Activated naive CD4-positive, alpha-beta T cell treated with anti-CD3 and anti-CD28 coated beads for 36 hours (primary cell): ENCODE data around the gene ZNRF2. TPM values are rescaled to one million over a fixed set of nuclear protein-coding genes. Genes with fewer than 3 reads are reported as not detected.
"Not testable (repeated sequence)": the region's sequence is repeated elsewhere in the genome, so short reads cannot be mapped to it uniquely, and the experiment has no call there.

Source experiments
- CTCF ChIA-PET: fragments of 350-600 bp; sonication (Branson Sonifier 250); formaldehyde crosslinking; loops from one replicate; lab custom pipeline; 2021; ENCODE audit warnings: antibody characterized with exemption; lab: Charles Lee
- DNase-seq: peaks from one replicate; pipeline ENCODE4 v3.0.0-alpha.2; 2020
- H3K27ac Mint-ChIP-seq: one replicate; pipeline ENCODE4 v1.8.0; 2021; ENCODE audit warnings: mild to moderate bottlenecking, mixed read lengths
- H3K27me3 Mint-ChIP-seq: one replicate; pipeline ENCODE4 v1.8.0; 2021; ENCODE audit warnings: low read depth, mixed read lengths
- H3K36me3 Mint-ChIP-seq: one replicate; pipeline ENCODE4 v1.8.0; 2021; ENCODE audit warnings: low read depth, mixed read lengths
- H3K4me1 Mint-ChIP-seq: one replicate; pipeline ENCODE4 v1.8.0; 2021; ENCODE audit warnings: low read depth, mixed read lengths
- H3K4me3 Mint-ChIP-seq: one replicate; pipeline ENCODE4 v1.8.0; 2021; ENCODE audit warnings: mild to moderate bottlenecking, moderate library complexity, mixed read lengths
- H3K9me3 Mint-ChIP-seq: one replicate; pipeline ENCODE4 v1.8.0; 2021; ENCODE audit warnings: mixed read lengths
- intact Hi-C: fragments of 100-400 bp; cut with micrococcal nuclease; formaldehyde crosslinking; loops from one replicate; pipeline ENCODE4 v1.15.1; 2023
- total RNA-seq, 2 experiments: library from RNA; stranded (reverse); gene quantifications; one replicate each; pipeline ENCODE4 v1.2.3, GENCODE V29; 2021

The ZNRF2 gene
- total RNA-seq, 2 experiments from 2014 or later, result 10.4 to 10.5 TPM

GRCh38 chr7:30298409-30298808 is 14.0 kb downstream of the ZNRF2 start:
- intact Hi-C loops, H3K4me3 Mint-ChIP-seq, CTCF ChIA-PET, H3K9me3 Mint-ChIP-seq, H3K27me3 Mint-ChIP-seq, H3K27ac Mint-ChIP-seq, DNase-seq, H3K36me3 Mint-ChIP-seq: not testable (repeated sequence)
- H3K4me1 Mint-ChIP-seq, result peaks cover 32% of the 10 kb centered on the region

GRCh38 chr7:30301751-30302150 is 17.4 kb downstream of the ZNRF2 start:
- Mint-ChIP-seq H3K27me3 (no peaks in the 10 kb centered on the region), H3K9me3 (no peaks in the 10 kb centered on the region), H3K27ac (no peak overlapping the region), H3K36me3 (no peaks in the 10 kb centered on the region), H3K4me1 (peaks cover 41% of the 10 kb centered on the region), H3K4me3 (no peak overlapping the region)
- no peak for DNase-seq
- CTCF ChIA-PET, result no interaction called here
- intact Hi-C loops, result no loop called here

- Mint-ChIP-seq H3K27ac (no peak overlapping the region), H3K4me1 (peaks cover 38% of the 10 kb centered on the region), H3K27me3 (no peaks in the 10 kb centered on the region), H3K36me3 (no peaks in the 10 kb centered on the region), H3K4me3 (no peak overlapping the region), H3K9me3 (no peaks in the 10 kb centered on the region)
- DNase-seq, result no peak
- intact Hi-C loops, result no loop called here
- CTCF ChIA-PET, result interaction anchor here (0.8 kb wide), 1 partner anchor 50 kb away, joined by 3 read pairs; no protein-coding TSS in a partner anchor
Measured at GRCh38 chr7:30302656-30303311, 18.4 kb downstream of the ZNRF2 start.

GRCh38 chr7:30303312-30304039 is 19.1 kb downstream of the ZNRF2 start:
- no peaks in the 10 kb centered on the region for H3K36me3 Mint-ChIP-seq
- CTCF ChIA-PET, result interaction anchor here (0.8 to 1.7 kb wide), 2 partner anchors 26 to 49 kb away, joined by 3 to 6 read pairs; no protein-coding TSS in a partner anchor
- H3K27ac Mint-ChIP-seq, result no peak overlapping the region
- H3K9me3 Mint-ChIP-seq, result no peaks in the 10 kb centered on the region
- intact Hi-C loops, result no loop called here
- peaks cover 40% of the 10 kb centered on the region for H3K4me1 Mint-ChIP-seq
- no peak overlapping the region for H3K4me3 Mint-ChIP-seq
- H3K27me3 Mint-ChIP-seq, result no peaks in the 10 kb centered on the region
- DNase-seq, result no peak

GRCh38 chr7:30304177-30304884 is 19.9 kb downstream of the ZNRF2 start:
- Mint-ChIP-seq H3K36me3 (no peaks in the 10 kb centered on the region), H3K9me3 (no peaks in the 10 kb centered on the region), H3K27me3 (no peaks in the 10 kb centered on the region), H3K27ac (no peak overlapping the region), H3K4me1 (peaks cover 38% of the 10 kb centered on the region), H3K4me3 (no peak overlapping the region)
- DNase-seq, result no peak
- intact Hi-C loops, result no loop called here
- CTCF ChIA-PET, result interaction anchor here (1.2 to 1.7 kb wide), 3 partner anchors 19 to 25 kb away, joined by 3 to 6 read pairs (median 3); no protein-coding TSS in a partner anchor

- Mint-ChIP-seq H3K9me3 (no peaks in the 10 kb centered on the region), H3K27ac (no peak overlapping the region), H3K4me1 (peaks cover 50% of the 10 kb centered on the region), H3K4me3 (no peak overlapping the region), H3K27me3 (no peaks in the 10 kb centered on the region), H3K36me3 (no peaks in the 10 kb centered on the region)
- intact Hi-C loops, result no loop called here
- no peak for DNase-seq
- CTCF ChIA-PET, result no interaction called here
Measured at GRCh38 chr7:30306976-30307375, 22.6 kb downstream of the ZNRF2 start.

GRCh38 chr7:30308389-30308788 is 24.0 kb downstream of the ZNRF2 start:
- no peaks in the 10 kb centered on the region for H3K36me3 Mint-ChIP-seq
- H3K9me3 Mint-ChIP-seq, result no peaks in the 10 kb centered on the region
- CTCF ChIA-PET, result no interaction called here
- H3K27me3 Mint-ChIP-seq, result no peaks in the 10 kb centered on the region
- intact Hi-C loops, result loop anchor here (1.0 kb wide), 1 partner anchor 22 kb away; no protein-coding TSS in a partner anchor
- H3K27ac Mint-ChIP-seq, result no peak overlapping the region
- no peak overlapping the region for H3K4me3 Mint-ChIP-seq
- H3K4me1 Mint-ChIP-seq, result peaks cover 54% of the 10 kb centered on the region
- no peak for DNase-seq

- Mint-ChIP-seq H3K27ac (no peak overlapping the region), H3K36me3 (no peaks in the 10 kb centered on the region), H3K27me3 (no peaks in the 10 kb centered on the region), H3K9me3 (no peaks in the 10 kb centered on the region), H3K4me3 (no peak overlapping the region), H3K4me1 (peaks cover 50% of the 10 kb centered on the region)
- no peak for DNase-seq
- intact Hi-C loops, result loop anchor here (1.0 kb wide), 1 partner anchor 8 kb away; no protein-coding TSS in a partner anchor
- CTCF ChIA-PET, result no interaction called here
Measured at GRCh38 chr7:30309302-30309701, 24.9 kb downstream of the ZNRF2 start.

GRCh38 chr7:30309842-30310435 is 25.5 kb downstream of the ZNRF2 start:
- intact Hi-C loops, result loop anchor here (1.0 kb wide), 1 partner anchor 7 kb away; no protein-coding TSS in a partner anchor
- no peak overlapping the region for H3K4me3 Mint-ChIP-seq

GRCh38 chr7:30310674-30311362 is 26.4 kb downstream of the ZNRF2 start:
- no peak overlapping the region for H3K4me3 Mint-ChIP-seq
- CTCF ChIA-PET, result no interaction called here
- no peaks in the 10 kb centered on the region for H3K9me3 Mint-ChIP-seq
- no peak overlapping the region for H3K27ac Mint-ChIP-seq
- H3K4me1 Mint-ChIP-seq, result peaks cover 46% of the 10 kb centered on the region
- intact Hi-C loops, result no loop called here
- no peaks in the 10 kb centered on the region for H3K36me3 Mint-ChIP-seq
- no peaks in the 10 kb centered on the region for H3K27me3 Mint-ChIP-seq
- no peak for DNase-seq

More at GRCh38 chr7:30309842-30310435, 25.5 kb downstream of the ZNRF2 start:
- Mint-ChIP-seq H3K27me3 (no peaks in the 10 kb centered on the region), H3K4me1 (peaks cover 49% of the 10 kb centered on the region), H3K9me3 (no peaks in the 10 kb centered on the region), H3K27ac (no peak overlapping the region), H3K36me3 (no peaks in the 10 kb centered on the region)
- CTCF ChIA-PET, result no interaction called here
- no peak for DNase-seq

GRCh38 chr7:30312178-30312577 is 27.8 kb downstream of the ZNRF2 start:
- H3K4me3 Mint-ChIP-seq, result no peak overlapping the region
- CTCF ChIA-PET, result interaction anchor here (1.9 kb wide), 1 partner anchor 10 kb away, joined by 8 read pairs; no protein-coding TSS in a partner anchor
- no peak overlapping the region for H3K27ac Mint-ChIP-seq
- H3K4me1 Mint-ChIP-seq, result peaks cover 42% of the 10 kb centered on the region
- no peak for DNase-seq
- intact Hi-C loops, result no loop called here
- H3K27me3 Mint-ChIP-seq, result no peaks in the 10 kb centered on the region
- H3K36me3 Mint-ChIP-seq, result no peaks in the 10 kb centered on the region
- no peaks in the 10 kb centered on the region for H3K9me3 Mint-ChIP-seq
